IPS-NIHi11 (cell line): ENCODE measurements around the gene RAD51B.
A peak's percentile ranks its signal among the peaks of the same experiment; 100 is the strongest.

Experiments used
- DNase-seq: peaks from one replicate; pipeline ENCODE4 v3.0.0; 2012; ENCODE audit warnings: mixed read lengths, low spot score

The RAD51B gene

GRCh38 chr14:68669603-68670358 lies 850.2 kb downstream of the RAD51B start:
- DNase-seq, result no peak

GRCh38 chr14:68670359-68670715 lies 850.8 kb downstream of the RAD51B start:
- no peak for DNase-seq

GRCh38 chr14:68671909-68672308 lies 852.3 kb downstream of the RAD51B start:
- no peak for DNase-seq

GRCh38 chr14:68672609-68673285 lies 853.2 kb downstream of the RAD51B start:
- no peak for DNase-seq

GRCh38 chr14:68673464-68673863 lies 853.9 kb downstream of the RAD51B start:
- DNase-seq, result no peak

GRCh38 chr14:68674538-68675232 lies 855.1 kb downstream of the RAD51B start:
- no peak for DNase-seq

GRCh38 chr14:68675233-68675577 lies 855.6 kb downstream of the RAD51B start:
- DNase-seq, result no peak

- peak; percentile 59 for DNase-seq
Observed at GRCh38 chr14:68676511-68676943, 856.9 kb downstream of the RAD51B start.

GRCh38 chr14:68677476-68677875 lies 857.9 kb downstream of the RAD51B start:
- no peak for DNase-seq

- DNase-seq, result no peak
Observed at GRCh38 chr14:68677901-68678300, 858.3 kb downstream of the RAD51B start.

GRCh38 chr14:68678471-68678870 lies 858.9 kb downstream of the RAD51B start:
- DNase-seq, result no peak

GRCh38 chr14:68679301-68679700 lies 859.7 kb downstream of the RAD51B start:
- DNase-seq, result no peak

GRCh38 chr14:68679746-68680467 lies 860.3 kb downstream of the RAD51B start:
- DNase-seq, result no peak

GRCh38 chr14:68680541-68681051 lies 861.0 kb downstream of the RAD51B start:
- DNase-seq, result no peak

GRCh38 chr14:68681256-68682011 lies 861.9 kb downstream of the RAD51B start:
- no peak for DNase-seq

GRCh38 chr14:68682166-68683103 lies 862.9 kb downstream of the RAD51B start:
- DNase-seq, result no peak

- no peak for DNase-seq
Observed at GRCh38 chr14:68683326-68683725, 863.7 kb downstream of the RAD51B start.

GRCh38 chr14:68684466-68685418 lies 865.2 kb downstream of the RAD51B start:
- DNase-seq, result no peak
